Subcutaneous adipose tissue (tissue), 4 donors: ENCODE results near the gene TMEM247. TPM values are rescaled to one million over a fixed set of nuclear protein-coding genes. Genes with fewer than 3 reads are reported as not detected.

Experiments used
- small RNA-seq: library from RNA; depleted of rRNA; stranded (forward); fragments of <200 nt; gene quantifications from one replicate; pipeline ENCODE3, GENCODE V24; 2016
- total RNA-seq, 4 donors: library from RNA; depleted of rRNA; stranded (reverse); fragments of >200 nt; gene quantifications; one replicate each; pipeline ENCODE4 v1.1.0, GENCODE V29; 2016
- TF ChIP-seq, protein P1 (sequence below): fragments of 450-650 bp; IDR thresholded peaks from one replicate; pipeline ENCODE4 v1.5.1; 2016; ENCODE audit warnings: low read depth, mild to moderate bottlenecking, control low read depth, antibody characterized with exemption, moderate library complexity

Gene TMEM247
- total RNA-seq, 4 donors from 2014 or later: not detected

DNA sequence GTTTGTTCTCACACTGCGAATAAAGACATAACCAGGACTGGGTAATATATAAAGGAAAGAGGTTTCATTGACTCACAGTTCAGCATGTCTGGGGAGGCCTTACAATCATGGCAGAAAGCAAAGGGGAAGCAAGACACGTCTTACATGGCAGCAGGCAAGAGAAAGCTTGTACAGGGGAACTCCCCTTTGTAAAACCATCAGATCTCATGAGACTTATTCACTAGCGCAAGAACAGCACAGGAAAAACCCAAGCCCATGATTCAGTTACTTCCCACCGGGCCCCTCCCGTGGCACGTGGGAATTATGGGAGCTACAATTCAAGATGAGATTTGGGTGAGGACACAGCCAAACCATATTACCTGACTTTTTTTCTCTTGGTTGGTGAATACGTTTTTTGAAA, 51.3 kb downstream of the TMEM247 start:
- TF ChIP-seq, protein P1, sequence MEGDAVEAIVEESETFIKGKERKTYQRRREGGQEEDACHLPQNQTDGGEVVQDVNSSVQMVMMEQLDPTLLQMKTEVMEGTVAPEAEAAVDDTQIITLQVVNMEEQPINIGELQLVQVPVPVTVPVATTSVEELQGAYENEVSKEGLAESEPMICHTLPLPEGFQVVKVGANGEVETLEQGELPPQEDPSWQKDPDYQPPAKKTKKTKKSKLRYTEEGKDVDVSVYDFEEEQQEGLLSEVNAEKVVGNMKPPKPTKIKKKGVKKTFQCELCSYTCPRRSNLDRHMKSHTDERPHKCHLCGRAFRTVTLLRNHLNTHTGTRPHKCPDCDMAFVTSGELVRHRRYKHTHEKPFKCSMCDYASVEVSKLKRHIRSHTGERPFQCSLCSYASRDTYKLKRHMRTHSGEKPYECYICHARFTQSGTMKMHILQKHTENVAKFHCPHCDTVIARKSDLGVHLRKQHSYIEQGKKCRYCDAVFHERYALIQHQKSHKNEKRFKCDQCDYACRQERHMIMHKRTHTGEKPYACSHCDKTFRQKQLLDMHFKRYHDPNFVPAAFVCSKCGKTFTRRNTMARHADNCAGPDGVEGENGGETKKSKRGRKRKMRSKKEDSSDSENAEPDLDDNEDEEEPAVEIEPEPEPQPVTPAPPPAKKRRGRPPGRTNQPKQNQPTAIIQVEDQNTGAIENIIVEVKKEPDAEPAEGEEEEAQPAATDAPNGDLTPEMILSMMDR: no peak

- TF ChIP-seq, protein P1: no peak
Measured at GRCh38 chr2:46531863-46532262, 52.5 kb downstream of the TMEM247 start.

Small RNA genes within 50 kb of the gene (small RNA-seq; reads per million reads assigned to genes)
- not detected for gene RN7SL817P

Other genes starting within 250 kb of the TMEM247 start
- 1,000 to 10,000 TPM in 1 of 4 donors, 100 to 1,000 TPM in 3; 168 to 1,000 (median 337) TPM for gene EPAS1, start 182.2 kb upstream of the TMEM247 start, total RNA-seq
- gene RHOQ, start 62.9 kb downstream of the TMEM247 start, total RNA-seq: 100 to 1,000 TPM; 228 to 411 (median 302) TPM
- 10 to 100 TPM in 1 of 4 donors, 1 to 10 TPM in 3; 4.9 to 11.1 (median 7.2) TPM for gene ATP6V1E2, start 63.0 kb downstream of the TMEM247 start, total RNA-seq
- gene PIGF, start 137.5 kb downstream of the TMEM247 start, total RNA-seq: 10 to 100 TPM; 15.9 to 32.8 (median 20.9) TPM
- 10 to 100 TPM; 11.5 to 24.9 (median 13.7) TPM for gene CRIPT, start 137.7 kb downstream of the TMEM247 start, total RNA-seq
- 10 to 100 TPM; 33.5 to 44.8 (median 40.8) TPM for gene SOCS5, start 219.7 kb downstream of the TMEM247 start, total RNA-seq